ENCODE results near the gene MYF5. TPM values are rescaled to one million over a fixed set of nuclear protein-coding genes. Genes with fewer than 3 reads are reported as not detected.

The MYF5 gene
- total RNA-seq, 2 donors from 2014 or later, result 4.1 TPM; not detected in 1

DNA sequence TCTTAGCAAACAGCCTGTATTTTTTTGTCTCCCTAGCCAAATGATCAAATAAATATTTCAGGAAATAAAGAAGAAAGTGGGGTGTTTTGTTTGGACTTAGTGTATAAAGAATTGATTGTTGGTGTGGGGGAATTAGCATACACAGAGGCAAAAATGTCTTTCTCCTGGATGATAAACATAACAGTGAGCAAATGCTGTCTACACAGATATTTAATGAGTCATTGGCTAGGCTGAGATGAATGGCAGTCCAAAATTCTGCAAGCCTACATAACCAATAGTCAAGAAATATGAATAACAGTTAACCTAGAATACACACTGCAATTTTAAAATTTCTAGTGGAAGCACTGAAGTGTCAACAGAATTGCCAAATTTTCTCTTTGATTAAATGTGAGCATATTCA is 35.8 kb downstream of the MYF5 start:
- H3K36me3 ChIP-seq, result no peaks in the 10 kb centered on the region
- H3K9me3 ChIP-seq, result no peaks in the 10 kb centered on the region
- DNase-seq (ENCODE audit: low spot score), result no peak
- no peaks in the 10 kb centered on the region for H3K27me3 ChIP-seq (replicated peaks; ENCODE audit: insufficient read depth)
- H3K4me3 ChIP-seq, result no peak overlapping the region
- intact Hi-C loops (cut with DNase I), result no loop called here
- H3K27ac ChIP-seq, result no peak overlapping the region
- H3K4me1 ChIP-seq (replicated peaks), result no peaks in the 10 kb centered on the region
- TF ChIP-seq POLR2A (IDR thresholded peaks at IDR 0.05), result no peak
- TF ChIP-seq, protein P1, sequence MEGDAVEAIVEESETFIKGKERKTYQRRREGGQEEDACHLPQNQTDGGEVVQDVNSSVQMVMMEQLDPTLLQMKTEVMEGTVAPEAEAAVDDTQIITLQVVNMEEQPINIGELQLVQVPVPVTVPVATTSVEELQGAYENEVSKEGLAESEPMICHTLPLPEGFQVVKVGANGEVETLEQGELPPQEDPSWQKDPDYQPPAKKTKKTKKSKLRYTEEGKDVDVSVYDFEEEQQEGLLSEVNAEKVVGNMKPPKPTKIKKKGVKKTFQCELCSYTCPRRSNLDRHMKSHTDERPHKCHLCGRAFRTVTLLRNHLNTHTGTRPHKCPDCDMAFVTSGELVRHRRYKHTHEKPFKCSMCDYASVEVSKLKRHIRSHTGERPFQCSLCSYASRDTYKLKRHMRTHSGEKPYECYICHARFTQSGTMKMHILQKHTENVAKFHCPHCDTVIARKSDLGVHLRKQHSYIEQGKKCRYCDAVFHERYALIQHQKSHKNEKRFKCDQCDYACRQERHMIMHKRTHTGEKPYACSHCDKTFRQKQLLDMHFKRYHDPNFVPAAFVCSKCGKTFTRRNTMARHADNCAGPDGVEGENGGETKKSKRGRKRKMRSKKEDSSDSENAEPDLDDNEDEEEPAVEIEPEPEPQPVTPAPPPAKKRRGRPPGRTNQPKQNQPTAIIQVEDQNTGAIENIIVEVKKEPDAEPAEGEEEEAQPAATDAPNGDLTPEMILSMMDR (IDR thresholded peaks at IDR 0.05), result no peak
- no peak for TF ChIP-seq POLR2AphosphoS5 (IDR thresholded peaks at IDR 0.05)

DNA sequence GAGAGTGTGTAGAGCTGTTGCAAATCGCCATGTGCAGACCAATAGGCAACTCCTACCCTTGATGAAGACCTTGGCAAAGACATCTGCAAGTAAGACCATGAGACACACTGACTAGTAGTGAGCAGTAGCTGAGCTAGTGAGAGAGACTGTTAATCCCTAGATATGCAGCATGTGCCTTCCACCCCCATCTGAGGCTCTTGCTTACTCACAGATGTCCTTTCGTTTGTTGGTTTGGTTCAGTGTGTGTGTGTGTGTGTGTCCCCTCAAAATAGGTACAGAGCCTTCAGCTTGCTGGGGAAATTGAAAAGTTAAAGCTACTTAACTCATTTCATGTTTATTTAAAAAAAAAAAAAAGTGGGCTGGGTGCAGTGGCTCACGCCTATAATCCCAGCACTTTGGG is 37.6 kb downstream of the MYF5 start:
- TF ChIP-seq, protein P1 (IDR thresholded peaks at IDR 0.05), result no peak
- no peaks in the 10 kb centered on the region for H3K9me3 ChIP-seq
- DNase-seq (ENCODE audit: low spot score), result no peak
- no peaks in the 10 kb centered on the region for H3K36me3 ChIP-seq
- no peak overlapping the region for H3K27ac ChIP-seq
- 86% methylated on average over 3 of the region's 3 CpGs for WGBS
- no peaks in the 10 kb centered on the region for H3K4me1 ChIP-seq (replicated peaks)
- H3K27me3 ChIP-seq (replicated peaks; ENCODE audit: insufficient read depth), result no peaks in the 10 kb centered on the region
- H3K4me3 ChIP-seq, result no peak overlapping the region
- intact Hi-C loops (cut with DNase I), result no loop called here

DNA sequence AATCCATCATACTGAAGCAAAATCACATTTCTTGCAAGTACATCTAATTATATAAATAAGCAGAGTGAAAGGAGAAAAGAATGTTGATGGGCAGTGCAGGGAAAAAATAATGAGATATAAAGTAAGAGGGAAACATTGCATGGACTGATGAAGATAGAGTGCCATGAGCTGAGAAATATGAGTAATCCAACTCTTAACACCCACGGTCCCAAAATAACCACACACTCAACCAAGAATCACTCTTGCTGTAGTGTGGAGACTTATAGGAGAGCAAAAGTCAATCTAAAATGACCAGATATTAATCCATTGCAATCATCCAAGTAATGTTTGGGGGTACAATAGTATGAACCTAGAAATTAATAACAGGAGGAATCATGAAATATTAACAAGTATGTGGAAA is 40.2 kb downstream of the MYF5 start:
- intact Hi-C loops (cut with DNase I), result no loop called here
- TF ChIP-seq POLR2AphosphoS5 (IDR thresholded peaks at IDR 0.05), result no peak
- no peak for TF ChIP-seq POLR2A (IDR thresholded peaks at IDR 0.05)
- TF ChIP-seq, protein P1 (IDR thresholded peaks at IDR 0.05), result no peak
- no peak for DNase-seq (ENCODE audit: low spot score)
- no peaks in the 10 kb centered on the region for H3K27me3 ChIP-seq (replicated peaks; ENCODE audit: insufficient read depth)
- H3K9me3 ChIP-seq, result no peaks in the 10 kb centered on the region
- WGBS, result 88% methylated on average over 1 of the region's 1 CpG
- H3K4me1 ChIP-seq (replicated peaks), result no peaks in the 10 kb centered on the region
- no peak overlapping the region for H3K27ac ChIP-seq
- H3K4me3 ChIP-seq, result no peak overlapping the region
- no peaks in the 10 kb centered on the region for H3K36me3 ChIP-seq

DNA sequence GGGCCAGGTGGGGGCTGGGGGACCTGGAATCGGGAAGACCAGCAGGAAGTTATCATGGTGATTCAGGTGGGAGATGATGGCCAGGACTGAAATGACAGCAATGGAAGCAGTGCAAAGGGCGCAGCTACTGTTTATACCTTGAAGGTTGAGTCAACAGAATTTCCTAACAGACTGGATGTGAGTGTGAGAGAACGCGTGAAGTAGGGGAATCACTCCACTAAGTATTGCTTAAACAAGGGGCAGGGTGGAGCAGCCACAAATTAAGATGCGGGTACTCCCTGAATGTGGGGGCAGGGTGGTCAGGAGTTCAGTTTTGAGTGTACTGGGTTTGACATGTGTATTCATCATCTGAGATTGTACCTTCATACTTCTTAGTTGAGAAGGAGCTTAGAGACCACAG is 45.1 kb downstream of the MYF5 start:
- Histone ChIP-seq H3K9me3 (no peaks in the 10 kb centered on the region), H3K27ac (no peak overlapping the region), H3K36me3 (no peaks in the 10 kb centered on the region), H3K27me3 (replicated peaks; ENCODE audit: insufficient read depth) (no peaks in the 10 kb centered on the region), H3K4me3 (no peak overlapping the region), H3K4me1 (replicated peaks) (no peaks in the 10 kb centered on the region)
- 96% methylated on average over 5 of the region's 5 CpGs for WGBS
- TF ChIP-seq, protein P1 (IDR thresholded peaks at IDR 0.05), result no peak
- TF ChIP-seq POLR2AphosphoS5 (IDR thresholded peaks at IDR 0.05), result no peak
- no peak for TF ChIP-seq POLR2A (IDR thresholded peaks at IDR 0.05)
- DNase-seq (ENCODE audit: low spot score), result no peak
- intact Hi-C loops (cut with DNase I), result loop anchor here (5.0 kb wide), 1 partner anchor 290 kb away; no protein-coding TSS in a partner anchor

DNA sequence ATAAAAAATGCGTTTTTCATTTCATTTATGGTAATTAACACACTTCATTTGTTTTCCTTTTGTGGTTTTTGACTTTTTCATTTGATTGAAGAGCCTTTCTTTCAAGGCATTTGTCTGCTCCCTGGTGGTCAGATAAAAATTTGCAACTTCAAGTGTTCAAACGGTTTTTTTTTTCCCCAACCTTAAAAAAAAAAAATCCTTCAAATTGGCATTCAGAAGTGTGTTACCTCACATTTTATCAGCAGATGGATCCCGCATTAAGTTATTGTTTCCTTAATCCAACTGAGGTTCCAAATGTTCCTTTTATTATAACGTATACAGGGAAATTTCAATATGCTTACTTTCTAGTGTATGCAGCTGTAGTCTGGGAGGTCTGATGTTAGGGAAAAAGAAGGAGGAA is 47.2 kb downstream of the MYF5 start:
- Histone ChIP-seq H3K4me1 (replicated peaks) (no peaks in the 10 kb centered on the region), H3K27ac (no peak overlapping the region), H3K27me3 (replicated peaks; ENCODE audit: insufficient read depth) (no peaks in the 10 kb centered on the region), H3K36me3 (no peaks in the 10 kb centered on the region), H3K4me3 (no peak overlapping the region), H3K9me3 (no peaks in the 10 kb centered on the region)
- WGBS, result 2% methylated on average over 4 of the region's 4 CpGs
- DNase-seq (ENCODE audit: low spot score), result no peak
- TF ChIP-seq POLR2AphosphoS5 (IDR thresholded peaks at IDR 0.05) (no peak), POLR2A (IDR thresholded peaks at IDR 0.05) (no peak)
- TF ChIP-seq, protein P1 (IDR thresholded peaks at IDR 0.05), result peak; percentile 15 to 60 (median 54)
- intact Hi-C loops (cut with DNase I), result loop anchor here (2.0 to 5.0 kb wide), 2 partner anchors 292 to 351 kb away; no protein-coding TSS in a partner anchor

Measured in prostate gland (tissue), 2 donors.